SW 1271 (cell line): ENCODE data around the gene CYP27C1.
"Not testable (repeated sequence)": the region's sequence is repeated elsewhere in the genome, so short reads cannot be mapped to it uniquely, and the experiment has no call there.

Experiments used
- DNase-seq, 2 experiments: peaks; one replicate each; lab custom pipeline; 2025; lab: John Stamatoyannopoulos, UW

The CYP27C1 gene

DNA sequence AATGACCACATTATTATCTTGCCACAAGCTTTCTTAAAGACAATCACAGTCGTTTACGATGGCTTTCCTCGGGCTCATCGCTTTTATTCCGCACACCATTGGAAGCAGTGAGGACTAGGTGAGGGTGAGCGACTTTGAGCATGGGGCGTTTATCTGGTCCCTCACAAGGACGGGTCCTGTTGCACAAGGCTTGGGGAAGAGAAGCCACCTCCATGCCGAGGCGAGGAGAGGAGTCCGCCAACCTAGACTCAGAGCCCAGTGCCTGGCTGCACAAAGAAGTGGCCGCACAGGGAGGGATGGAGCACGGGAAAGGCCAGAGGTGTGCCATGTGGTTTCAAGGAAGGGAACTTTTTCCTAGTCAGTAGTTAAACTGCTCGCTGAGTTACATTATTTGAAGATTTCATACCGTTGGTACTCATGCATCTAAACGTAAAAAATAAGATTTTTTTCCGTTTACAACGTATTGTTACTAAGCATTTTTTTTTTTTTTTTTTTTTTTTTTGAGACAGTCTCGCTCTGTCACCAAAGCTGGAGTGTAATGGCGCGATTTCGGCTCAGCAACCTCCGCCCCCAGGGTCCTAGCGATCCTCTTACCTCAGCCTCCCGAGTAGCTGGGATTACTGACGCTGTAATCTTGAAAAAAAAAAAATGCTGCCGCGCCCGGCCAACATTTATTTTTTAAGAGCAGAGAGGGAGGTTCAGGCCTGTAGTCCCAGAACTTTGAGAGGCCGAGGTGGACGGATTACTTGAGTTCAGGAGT is 849 bp upstream of the CYP27C1 start:
- DNase-seq, result no peak

- peak in 1 of 2 experiments; percentile 51 for DNase-seq
Measured at GRCh38 chr2:127219171-127220070, 678 bp downstream of the CYP27C1 start.

- peak in 1 of 2 experiments; percentile 51 for DNase-seq
Measured at GRCh38 chr2:127218812-127219170, 1.3 kb downstream of the CYP27C1 start.

DNA sequence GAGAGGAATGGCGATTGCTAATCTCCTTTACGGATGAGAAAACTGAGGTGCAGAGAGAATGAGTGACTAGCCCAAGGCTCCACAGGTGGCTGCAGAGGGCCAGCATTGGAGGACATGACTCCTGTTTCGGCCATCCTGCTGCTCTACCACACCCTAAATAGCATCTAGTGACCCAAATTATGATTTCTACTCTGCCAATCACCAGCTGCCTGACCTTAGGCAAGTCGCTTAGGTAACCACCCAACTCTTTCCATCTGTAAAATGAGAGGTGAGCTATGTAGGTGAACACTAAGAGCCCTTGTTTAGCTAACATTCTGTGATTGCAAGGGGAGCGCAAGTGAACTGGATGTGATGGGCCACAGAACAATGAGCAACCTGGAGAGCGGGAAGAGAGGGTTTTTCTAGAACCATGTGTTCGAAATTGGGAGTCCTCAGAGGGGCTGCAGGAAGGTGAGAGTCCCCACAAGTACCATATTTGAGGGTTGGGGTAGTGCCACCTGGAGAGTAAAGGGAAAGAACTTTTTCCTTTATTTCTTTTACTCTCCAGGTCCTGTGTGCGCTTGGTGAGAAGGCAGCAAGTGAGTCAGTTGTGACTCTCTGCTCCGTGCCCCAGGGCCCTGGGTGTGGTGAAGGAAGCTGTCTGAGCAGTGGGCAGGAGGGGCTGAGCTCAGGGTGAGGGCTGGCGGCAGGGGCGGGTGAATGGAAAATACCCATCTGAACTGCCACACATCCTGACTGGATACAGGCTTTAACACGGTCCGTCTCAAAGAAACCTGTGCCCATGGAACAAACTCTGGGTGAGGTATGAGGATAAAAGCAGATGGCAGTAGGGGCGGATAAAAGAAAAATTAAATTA is 2.4 kb downstream of the CYP27C1 start:
- DNase-seq, result peak; percentile 76 to 95

GRCh38 chr2:127216593-127216992 is 3.5 kb downstream of the CYP27C1 start:
- DNase-seq, result no peak

- no peak for DNase-seq
Measured at GRCh38 chr2:127216095-127216494, 4.0 kb downstream of the CYP27C1 start.

DNA sequence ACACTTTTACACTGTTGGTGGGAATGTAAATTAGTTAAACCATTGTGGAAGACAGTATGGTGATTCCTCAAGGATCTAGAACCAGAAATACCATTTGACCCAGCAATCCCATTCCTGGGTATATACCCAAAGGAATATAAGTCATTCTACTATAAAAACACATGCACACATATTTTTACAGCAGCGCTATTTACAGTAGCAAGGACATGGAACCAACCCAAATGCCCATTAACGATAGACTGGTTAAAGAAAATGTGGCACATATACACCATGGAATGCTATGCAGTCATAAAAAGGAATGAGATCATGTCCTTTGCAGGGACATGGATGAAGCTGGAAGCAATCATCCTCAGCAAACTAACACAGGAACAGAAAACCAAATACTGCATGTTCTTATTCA is 5.9 kb downstream of the CYP27C1 start:
- DNase-seq, result not testable (repeated sequence)

DNA sequence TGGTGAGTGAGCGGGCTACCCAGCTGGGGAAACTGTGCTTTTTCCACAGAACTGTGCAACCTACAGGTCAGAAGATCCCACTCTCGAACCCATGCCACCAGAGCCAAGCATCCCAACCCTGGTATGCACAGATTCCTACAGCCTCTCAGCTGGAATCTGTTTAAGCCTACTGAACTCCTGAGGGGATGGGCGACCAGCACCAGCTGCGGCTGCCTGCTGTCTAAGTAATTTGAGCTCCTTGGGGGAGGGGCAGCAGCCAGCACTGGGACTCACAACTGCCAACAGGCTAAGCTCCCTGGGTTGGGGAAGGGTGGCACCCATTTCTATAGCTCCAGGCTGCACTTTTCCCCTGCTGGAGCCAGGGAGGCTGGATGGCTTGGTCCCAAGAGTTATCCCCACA is 11.8 kb downstream of the CYP27C1 start:
- DNase-seq, result peak in 1 of 2 experiments; percentile 29

DNA sequence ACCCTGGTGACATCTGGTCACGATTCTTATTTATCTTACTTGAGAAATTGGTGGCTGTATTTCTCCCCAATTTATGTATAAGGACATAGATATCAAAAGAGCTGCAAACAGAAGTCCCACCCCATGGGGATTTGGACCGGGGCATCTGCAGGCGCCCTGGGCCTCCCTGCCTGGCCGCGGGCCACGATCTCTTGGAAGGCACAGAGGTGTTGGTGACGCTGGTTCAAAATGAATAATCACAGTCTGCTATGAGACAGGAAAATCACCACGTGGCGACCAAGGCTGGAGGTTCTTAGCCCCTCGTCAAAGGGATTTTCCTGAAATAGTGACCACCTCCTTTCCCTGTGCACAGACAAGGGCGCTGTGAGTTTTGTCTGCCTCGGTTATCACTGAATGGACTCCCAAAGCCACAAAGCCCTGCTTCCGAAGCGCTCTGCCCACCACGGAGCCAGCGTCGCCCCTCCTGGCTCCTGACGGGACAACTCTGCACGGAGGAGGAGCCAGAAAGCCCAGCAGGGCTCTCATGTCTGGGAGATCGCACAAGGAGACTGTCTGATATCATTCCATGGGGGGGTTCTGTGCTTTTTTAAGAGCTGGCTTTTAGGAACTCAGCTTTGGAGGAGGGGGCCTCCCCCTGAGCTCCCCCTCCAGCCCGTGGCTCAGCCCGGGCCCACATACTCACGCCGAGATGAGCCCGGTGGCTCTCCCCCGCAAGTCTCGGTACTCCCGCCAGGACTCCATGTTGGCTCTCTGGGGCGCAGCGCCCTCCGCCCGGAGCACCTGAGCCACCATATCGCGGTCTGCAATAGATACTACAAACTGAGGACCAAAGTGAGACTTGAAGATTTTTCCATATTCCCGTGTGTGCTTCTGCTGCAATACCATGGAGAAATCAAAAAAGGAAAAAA is 14.6 kb downstream of the CYP27C1 start:
- DNase-seq, result no peak

- no peak for DNase-seq
Measured at GRCh38 chr2:127201452-127201851, 18.6 kb downstream of the CYP27C1 start.

GRCh38 chr2:127200962-127201361 is 19.1 kb downstream of the CYP27C1 start:
- DNase-seq, result no peak

- no peak for DNase-seq
Measured at GRCh38 chr2:127199223-127199622, 20.9 kb downstream of the CYP27C1 start.

- DNase-seq, result peak; percentile 4 to 43
Measured at GRCh38 chr2:127197475-127198385, 22.4 kb downstream of the CYP27C1 start.

DNA sequence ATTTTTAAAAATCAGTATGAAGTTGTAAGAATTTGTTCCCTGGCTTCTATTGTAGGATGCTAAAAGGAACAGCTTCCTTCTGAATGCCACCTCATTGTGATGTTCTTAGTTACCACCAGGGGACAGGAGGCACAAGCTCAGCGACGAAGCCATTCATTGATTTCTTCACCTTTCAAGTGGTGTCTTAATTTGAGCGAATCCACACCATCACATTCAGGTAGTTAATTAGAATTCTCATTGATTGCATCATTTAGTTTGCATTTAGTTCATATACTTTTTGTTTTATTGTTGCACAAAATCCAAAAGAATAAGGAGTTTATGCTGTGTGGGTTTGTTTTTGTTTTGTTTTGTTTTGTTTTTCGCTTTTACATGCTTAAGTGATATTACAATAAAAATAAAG is 23.1 kb downstream of the CYP27C1 start:
- DNase-seq, result peak; percentile 2 to 18

- DNase-seq, result no peak
Measured at GRCh38 chr2:127196549-127196948, 23.6 kb downstream of the CYP27C1 start.

DNA sequence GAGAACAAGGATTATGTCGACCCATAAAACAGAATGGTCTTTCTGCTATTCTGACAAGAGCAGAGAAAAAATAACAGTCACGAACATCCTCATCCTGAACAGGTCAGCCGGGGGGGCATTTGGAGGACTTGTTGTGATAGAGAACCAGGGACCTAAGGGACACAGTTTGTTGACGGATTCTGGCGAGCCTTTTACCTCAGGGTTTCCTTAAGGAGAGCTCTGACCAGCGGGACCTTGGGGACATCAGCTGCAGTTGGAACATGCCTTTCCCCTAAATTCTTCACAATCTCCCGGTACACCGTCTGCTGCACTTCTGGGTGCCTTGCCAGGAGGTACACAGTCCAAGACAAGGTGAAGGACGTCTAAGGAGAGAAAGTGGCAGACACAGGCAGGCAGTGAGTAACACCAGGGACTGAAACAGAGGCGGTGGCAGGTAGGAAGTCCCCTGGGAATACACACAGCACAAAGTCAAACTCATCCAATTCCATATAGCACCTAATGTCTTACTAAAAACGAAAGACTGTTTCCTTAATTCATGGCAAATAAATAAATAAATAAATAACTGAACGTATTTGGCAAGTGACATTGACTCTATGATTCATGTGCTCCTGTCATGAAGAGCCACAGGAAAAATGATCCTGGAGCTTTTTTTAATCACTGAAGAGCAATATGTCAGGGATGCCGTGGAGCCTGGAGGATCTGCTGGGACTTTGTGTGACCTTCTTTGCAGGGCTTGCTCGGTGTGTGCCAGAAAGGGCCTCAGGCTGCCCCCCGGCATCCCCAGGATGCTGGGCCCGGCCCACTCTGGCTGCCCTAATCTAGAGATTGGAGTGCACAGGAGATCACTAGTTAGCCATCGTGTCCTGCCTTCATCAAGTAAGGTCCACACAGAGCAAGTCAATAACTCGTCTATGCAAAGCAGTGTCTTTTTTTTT is 24.7 kb downstream of the CYP27C1 start:
- no peak for DNase-seq

DNA sequence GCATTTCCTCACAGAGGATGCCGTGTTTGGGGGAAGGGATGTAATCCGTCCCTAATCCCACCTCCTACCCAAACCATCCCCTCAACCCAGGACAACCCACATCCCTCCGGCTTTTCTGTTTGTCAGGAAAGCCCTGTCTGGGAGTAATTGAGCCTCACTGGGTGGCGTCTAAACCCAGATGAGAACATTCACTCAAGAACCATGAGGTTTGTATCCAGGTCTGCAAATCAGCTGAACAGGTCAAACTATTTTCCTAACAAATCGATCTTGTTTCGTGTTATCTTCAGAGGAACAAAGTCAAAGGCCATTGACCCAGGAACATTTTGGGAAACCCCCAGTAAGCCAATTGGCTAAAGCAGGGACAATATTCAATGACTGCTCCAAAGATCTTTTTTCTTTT is 25.7 kb downstream of the CYP27C1 start:
- no peak for DNase-seq

- no peak for DNase-seq
Measured at GRCh38 chr2:127193967-127194280, 26.2 kb downstream of the CYP27C1 start.
